ENCODE results near the gene SPAST.
"Not testable (repeated sequence)": the region's sequence is repeated elsewhere in the genome, so short reads cannot be mapped to it uniquely, and the experiment has no call there.

SPAST gene

GRCh38 chr2:32129086-32129485 is 65.7 kb downstream of the SPAST start:
- TF ChIP-seq CTCF (IDR thresholded peaks at IDR 0.05; ENCODE audit: low read depth, low read length): no peak
- DNase-seq (ENCODE audit: extremely low read depth, low read depth): no peak

- TF ChIP-seq CTCF (IDR thresholded peaks at IDR 0.05; ENCODE audit: low read depth, low read length): peak; percentile 11
- no peak for DNase-seq (ENCODE audit: extremely low read depth, low read depth)
These were observed 72.1 kb downstream of the SPAST start for GRCh38 chr2:32135409-32135808.

DNA sequence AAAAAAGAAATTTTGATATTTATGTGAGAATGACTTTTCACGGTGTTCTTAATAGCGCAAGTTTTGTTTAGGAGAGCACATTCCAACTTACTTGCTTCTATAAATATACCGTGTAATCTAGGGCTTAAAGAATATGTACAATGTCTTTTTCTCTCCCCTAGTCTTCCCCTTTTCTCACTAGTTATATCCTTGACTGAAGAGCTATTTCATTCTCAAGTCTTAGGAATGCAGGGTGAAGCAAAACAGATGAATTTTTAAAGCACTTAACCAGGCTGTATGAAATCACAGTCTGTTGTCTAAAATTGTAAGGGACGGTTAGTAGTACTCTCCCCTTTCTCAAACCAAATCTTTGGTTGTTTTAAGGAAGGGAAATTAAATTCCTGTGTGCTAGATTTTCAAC is 72.7 kb downstream of the SPAST start:
- no peak for DNase-seq (ENCODE audit: extremely low read depth, low read depth)
- no peak for TF ChIP-seq CTCF (IDR thresholded peaks at IDR 0.05; ENCODE audit: low read depth, low read length)

DNA sequence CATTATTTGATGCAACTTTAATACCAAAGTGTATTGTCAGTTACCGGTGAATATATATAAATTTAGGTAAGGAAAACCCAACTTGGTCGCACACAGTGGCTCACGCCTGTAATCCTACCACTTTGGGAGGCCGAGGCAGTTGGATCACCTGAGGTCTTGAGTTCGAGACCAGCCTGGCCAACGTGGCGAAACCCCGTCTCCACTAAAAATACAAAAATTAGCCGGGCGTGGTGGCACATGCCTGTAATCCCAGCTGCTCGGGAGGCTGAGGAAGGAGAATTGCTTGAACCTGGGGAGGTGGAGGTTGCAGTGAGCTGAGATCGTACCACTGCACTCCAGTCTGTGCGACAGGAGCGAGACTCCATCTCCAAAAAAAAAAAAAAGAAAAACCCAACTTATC is 88.2 kb downstream of the SPAST start:
- not testable (repeated sequence) for DNase-seq (ENCODE audit: extremely low read depth, low read depth)

DNA sequence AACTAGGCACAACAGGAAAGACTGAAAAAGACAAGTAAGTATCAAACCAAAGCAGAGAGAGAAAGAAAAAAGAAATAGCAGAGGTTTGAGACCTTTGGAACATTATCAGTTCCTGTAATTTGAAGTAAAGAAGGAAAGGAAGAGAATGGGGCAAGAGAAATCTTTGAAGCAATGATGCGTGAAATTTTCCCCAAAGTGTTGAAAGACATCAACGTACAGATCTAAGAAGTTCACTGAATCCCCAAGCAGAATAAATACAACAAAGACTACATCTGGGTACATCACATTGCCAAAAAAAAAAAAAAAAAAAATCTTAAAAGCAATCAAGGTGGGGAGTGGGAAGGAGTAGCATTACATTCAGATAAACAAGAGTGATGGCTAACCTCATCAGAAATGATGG is 96.3 kb downstream of the SPAST start:
- DNase-seq (ENCODE audit: extremely low read depth, low read depth): no peak
- no peak for TF ChIP-seq CTCF (IDR thresholded peaks at IDR 0.05; ENCODE audit: low read depth, low read length)

- no peak for TF ChIP-seq CTCF (IDR thresholded peaks at IDR 0.05; ENCODE audit: low read depth, low read length)
- no peak for DNase-seq (ENCODE audit: extremely low read depth, low read depth)
These were observed 97.9 kb downstream of the SPAST start for GRCh38 chr2:32161296-32161695.

DNA sequence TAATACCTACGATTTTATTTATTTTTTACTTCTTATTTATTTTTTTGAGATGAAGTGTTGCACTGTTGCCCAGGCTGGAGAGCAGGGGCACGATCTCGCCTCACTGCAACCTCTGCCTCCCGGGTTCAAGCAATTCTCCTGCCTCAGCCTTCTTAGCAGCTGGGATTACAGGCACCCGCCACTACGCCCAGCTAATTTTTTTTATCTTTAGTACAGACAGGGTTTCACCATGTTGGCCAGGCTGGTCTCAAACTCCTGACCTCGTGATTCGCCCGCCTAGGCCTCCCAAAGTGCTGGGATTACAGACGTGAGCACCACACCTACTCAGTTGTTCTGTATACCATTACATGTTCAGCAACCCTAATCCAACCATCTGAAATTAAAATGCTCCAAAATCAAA is 100.9 kb downstream of the SPAST start:
- not testable (repeated sequence) for DNase-seq (ENCODE audit: extremely low read depth, low read depth)

DNA sequence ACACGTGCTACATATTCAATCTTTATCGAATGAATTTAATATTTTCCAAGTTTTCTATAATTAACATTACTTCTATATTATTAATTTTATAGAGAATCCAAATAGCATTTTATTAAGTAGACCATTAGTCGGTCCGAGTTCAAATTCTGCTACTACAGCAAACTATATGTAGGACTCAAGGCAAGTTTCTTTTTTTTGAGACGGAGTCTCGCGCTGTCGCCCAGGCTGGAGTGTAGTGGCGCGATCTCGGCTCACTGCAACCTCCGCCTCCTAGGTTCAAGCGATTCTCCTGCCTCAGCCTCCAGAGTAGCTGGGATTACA is 101.6 kb downstream of the SPAST start:
- DNase-seq (ENCODE audit: extremely low read depth, low read depth): not testable (repeated sequence)

DNA sequence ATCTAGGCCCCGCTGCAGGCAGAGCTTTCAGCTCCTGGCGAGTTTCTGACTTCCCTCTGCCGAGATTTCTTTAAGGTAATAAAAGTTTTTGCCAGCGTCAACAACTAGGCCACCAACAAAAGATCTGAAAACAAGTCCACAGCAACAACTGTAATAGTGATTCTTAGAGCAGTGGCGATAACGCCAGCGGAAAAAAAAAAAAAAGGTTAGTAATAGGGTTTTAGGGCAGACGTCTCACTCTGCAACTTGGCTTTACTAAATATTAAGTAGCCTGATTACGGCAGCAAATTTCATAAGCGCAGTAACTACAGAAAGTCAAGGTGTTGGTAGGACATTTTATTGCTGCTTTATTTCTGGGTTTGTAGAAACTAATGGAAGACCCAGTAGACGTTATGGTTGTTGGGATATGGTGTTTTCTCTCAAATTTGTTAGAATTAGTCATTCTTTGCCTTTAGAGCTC is 102.8 kb downstream of the SPAST start:
- no peak for TF ChIP-seq CTCF (IDR thresholded peaks at IDR 0.05; ENCODE audit: low read depth, low read length)

More for the DNA sequence above, 102.8 kb downstream of the SPAST start:
- DNase-seq (ENCODE audit: extremely low read depth, low read depth): no peak

Data from AG09319 (cell line).